Retinal pigment epithelial cell (primary cell): ENCODE results near the gene TMEM53.

ENCODE experiments used
- DNase-seq: peaks from one replicate; pipeline ENCODE4 v3.0.0-alpha.2; 2010; ENCODE audit warnings: low read depth
- H3K4me3 ChIP-seq: 2 replicates; pipeline ENCODE4 v1.5.1; 2011; ENCODE audit warnings: mild to moderate bottlenecking, low read length, control low read depth, moderate library complexity
- TF ChIP-seq, protein P1 (sequence below): conservative IDR thresholded peaks from 2 replicates; pipeline ENCODE4 v1.5.1; 2011; ENCODE audit warnings: low read depth, low read length, control low read depth, inconsistent platforms

Gene TMEM53

DNA sequence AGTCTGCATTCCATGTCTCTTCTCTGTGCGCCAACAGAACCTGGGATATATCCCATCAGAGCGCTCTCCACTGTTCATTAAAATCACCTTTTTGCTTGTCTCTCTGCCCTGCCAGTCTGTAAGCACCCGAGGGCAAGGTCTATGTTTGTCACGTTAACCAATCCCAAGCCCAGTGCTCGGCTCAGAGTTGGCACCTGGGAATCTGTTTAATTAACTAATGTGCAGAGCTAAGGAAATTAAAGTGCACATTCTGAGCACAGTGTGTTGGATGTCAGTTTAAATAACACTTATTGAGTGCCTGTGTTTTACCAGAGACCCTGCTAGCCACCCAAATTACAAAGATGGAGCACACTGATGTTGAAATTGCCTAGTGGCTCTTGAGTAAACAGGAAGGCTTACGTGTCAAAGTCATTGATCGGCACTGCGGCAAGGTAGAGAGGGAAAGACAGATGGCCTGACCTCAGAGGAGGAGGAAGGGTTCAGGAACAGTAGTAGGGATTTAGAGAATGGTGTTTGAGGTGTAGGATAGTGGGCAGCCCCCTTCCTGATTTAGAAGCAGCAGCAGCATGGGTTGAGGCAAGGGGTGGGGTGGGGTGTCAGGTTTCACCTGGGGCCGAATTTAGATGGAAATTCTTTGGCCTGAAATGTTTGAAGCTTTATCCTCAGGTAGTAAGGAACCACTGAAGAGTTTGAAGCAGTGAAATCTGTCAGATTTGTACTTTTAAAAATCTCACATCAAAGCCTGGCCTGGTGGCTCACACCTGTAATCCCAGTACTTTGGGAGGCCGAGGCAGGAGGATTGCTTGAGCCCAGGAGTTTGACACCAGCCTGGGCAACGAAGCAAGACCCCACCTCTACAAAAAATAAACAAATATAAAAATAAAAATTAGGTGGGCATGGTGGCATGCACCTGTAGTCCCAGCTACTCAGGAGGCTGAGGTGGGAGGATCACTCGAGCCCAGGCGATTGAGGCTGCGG is 7.9 kb upstream of the TMEM53 start:
- DNase-seq, result no peak
- TF ChIP-seq, protein P1, sequence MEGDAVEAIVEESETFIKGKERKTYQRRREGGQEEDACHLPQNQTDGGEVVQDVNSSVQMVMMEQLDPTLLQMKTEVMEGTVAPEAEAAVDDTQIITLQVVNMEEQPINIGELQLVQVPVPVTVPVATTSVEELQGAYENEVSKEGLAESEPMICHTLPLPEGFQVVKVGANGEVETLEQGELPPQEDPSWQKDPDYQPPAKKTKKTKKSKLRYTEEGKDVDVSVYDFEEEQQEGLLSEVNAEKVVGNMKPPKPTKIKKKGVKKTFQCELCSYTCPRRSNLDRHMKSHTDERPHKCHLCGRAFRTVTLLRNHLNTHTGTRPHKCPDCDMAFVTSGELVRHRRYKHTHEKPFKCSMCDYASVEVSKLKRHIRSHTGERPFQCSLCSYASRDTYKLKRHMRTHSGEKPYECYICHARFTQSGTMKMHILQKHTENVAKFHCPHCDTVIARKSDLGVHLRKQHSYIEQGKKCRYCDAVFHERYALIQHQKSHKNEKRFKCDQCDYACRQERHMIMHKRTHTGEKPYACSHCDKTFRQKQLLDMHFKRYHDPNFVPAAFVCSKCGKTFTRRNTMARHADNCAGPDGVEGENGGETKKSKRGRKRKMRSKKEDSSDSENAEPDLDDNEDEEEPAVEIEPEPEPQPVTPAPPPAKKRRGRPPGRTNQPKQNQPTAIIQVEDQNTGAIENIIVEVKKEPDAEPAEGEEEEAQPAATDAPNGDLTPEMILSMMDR, result no peak
- no peak overlapping the region for H3K4me3 ChIP-seq

DNA sequence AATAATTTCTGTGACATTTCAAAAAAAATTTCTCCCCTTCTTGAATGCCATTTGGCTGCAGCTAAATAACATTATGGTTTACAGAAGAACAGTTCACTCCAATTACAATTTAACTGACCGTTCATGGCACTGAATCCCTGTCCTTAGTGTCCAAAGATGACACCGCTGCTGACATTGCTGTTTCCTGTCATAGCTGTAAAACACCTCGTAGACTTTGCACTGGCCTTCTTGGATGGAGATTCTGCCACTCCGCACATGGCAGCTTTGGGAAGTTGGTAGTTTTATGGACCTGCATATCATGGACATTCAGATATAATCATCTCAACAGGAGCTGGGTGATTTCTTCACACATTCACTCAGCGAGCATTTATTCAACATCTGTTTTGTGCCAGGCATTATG is 5.2 kb upstream of the TMEM53 start:
- H3K4me3 ChIP-seq, result no peak overlapping the region
- TF ChIP-seq, protein P1, result no peak
- DNase-seq, result no peak

DNA sequence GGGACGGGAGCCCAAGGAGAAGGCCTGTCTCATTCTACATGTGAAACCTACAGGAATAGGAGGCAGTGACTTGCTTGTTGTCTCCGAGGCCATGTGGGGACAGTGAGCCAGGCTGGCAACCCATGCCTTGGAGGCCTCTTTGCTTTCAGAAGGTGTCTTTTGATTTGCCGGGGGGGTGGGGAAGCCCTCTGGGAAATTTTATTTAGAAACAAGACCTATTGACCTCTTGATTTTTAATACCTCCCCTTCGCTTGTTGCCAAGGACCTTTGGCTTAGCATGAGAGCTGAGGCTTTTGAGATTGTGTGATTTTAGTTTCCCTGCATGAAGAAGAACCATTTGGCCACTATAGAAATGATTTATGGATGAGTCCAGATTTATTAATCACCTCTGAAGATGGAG is 4.3 kb upstream of the TMEM53 start:
- TF ChIP-seq, protein P1, result no peak
- DNase-seq, result no peak
- no peak overlapping the region for H3K4me3 ChIP-seq

DNA sequence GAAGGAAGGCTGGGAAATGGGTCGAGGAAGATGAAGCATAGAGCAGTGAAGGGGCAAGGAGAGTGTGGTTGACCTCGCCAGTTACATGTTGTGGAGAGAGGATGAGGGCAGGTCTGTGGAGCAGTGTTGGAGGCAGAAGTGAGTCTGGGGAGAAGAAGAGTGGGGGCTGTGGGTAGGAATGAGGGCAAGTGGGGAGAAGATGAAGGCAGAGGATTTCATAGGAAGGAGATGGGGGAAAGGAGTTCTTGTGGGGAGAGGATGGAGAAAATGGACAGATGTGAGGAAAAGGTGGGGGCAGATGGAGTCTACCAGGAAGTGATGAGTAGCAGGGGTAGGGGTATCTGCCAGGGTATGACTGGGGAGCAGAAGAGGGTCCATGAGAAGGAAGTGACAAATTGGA is 3.8 kb upstream of the TMEM53 start:
- TF ChIP-seq, protein P1, result no peak
- H3K4me3 ChIP-seq, result no peak overlapping the region

DNA sequence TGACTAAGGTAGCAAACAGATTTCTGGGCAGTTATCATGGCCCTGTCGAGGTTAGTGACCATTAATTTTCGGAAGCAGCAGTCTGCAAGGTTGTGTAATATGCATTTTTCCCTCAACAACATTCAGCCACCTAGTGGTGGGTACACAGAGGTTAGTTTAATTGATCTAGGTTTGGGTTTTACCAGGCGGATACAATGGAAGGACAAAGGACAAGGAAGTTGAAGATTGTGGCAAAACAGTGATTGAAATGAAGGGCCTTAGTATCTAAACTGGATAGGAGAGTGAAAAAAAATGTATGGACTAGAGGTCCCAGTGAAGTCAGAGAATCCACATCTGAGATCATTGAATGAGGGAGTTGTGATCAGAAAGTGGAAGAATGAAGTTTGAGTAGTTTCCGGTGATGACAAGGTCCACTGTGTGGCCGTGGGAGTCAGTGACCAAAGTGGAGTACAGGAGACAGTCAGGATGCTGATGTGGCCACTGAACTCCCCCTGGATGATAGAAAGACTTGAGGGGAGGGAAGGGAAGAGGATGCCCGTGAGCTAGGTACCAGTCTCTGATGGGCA is 3.0 kb upstream of the TMEM53 start:
- TF ChIP-seq, protein P1, result peak; percentile 61
- H3K4me3 ChIP-seq, result no peak overlapping the region
- DNase-seq, result no peak

More for the DNA sequence above, 3.8 kb upstream of the TMEM53 start:
- DNase-seq, result no peak

DNA sequence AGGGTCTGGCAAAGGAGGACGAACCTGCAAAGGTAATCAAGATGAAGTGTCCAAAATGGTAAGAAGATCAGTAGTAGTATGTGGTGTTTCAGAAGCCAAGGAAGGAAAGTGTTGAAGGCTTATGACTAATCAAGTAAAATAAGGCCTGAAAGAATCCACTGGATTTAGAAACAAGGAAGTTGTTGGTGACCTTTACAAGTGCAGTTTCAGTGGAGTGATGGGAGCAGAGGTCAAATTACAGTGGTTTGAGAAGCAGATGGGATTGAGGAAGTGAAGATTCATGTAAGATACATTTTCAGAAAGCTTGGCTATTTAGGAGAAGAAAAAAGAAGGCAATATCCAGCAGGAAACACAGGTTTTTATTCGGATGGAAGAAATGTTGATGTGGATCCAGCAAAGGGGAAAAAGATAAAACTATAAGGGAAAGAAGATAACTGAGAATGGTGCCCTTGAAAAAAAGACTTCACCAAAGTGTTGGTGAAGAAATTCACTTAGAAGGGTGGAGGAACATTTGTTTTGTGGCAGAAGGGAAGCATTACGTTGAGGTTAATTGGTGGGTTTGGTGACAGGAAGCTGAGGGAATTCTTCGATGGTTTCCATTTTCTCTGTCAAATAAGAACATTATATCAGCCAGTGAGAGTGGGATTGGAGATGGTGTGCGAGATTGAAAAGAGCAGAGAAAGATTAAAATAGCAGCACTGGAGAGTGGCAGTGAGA is 2.4 kb upstream of the TMEM53 start:
- H3K4me3 ChIP-seq, result no peak overlapping the region
- TF ChIP-seq, protein P1, result no peak
- no peak for DNase-seq
